GM19372 (cell line): ENCODE results near the gene GDPD4.

Experiments used
- ATAC-seq: cut with Tn5 transposase; IDR thresholded peaks from one replicate; pipeline ENCODE4 v1.9.1; 2021; ENCODE audit warnings: mild to moderate bottlenecking, low read depth, moderate library complexity; ENCODE audit not compliant: unreplicated experiment

GDPD4 gene

DNA sequence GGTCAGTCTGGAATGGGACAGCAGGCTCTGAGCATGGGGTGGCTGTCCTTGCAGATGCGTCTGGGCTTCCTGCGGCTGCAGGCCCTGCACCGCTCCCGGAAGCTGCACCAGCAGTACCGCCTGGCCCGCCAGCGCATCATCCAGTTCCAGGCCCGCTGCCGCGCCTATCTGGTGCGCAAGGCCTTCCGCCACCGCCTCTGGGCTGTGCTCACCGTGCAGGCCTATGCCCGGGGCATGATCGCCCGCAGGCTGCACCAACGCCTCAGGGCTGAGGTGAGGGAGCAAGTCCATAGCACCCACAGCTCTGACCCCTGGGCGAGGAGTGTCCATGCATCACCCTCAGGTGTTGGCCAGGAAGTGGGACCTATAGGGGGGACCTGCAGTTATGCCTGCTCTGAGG, 121.8 kb downstream of the GDPD4 start:
- no peak for ATAC-seq

DNA sequence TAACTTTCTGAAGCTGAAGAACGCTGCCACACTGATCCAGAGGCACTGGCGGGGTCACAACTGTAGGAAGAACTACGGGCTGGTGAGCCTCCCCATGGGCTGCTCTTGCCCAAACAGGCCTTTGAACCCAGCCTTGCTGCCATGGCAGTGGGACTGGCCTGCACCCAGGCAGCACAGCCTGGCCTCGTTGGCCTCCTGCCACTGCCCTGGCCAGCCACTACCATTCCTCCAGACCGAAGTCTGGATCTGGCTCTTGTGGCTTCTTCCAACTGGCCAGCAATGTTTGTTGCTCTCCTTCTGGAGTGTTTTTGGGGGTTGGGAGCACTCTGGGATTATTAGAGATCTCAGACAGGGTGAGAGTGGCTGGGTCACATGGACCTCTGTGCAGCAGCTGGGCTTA, 122.4 kb downstream of the GDPD4 start:
- no peak for ATAC-seq

DNA sequence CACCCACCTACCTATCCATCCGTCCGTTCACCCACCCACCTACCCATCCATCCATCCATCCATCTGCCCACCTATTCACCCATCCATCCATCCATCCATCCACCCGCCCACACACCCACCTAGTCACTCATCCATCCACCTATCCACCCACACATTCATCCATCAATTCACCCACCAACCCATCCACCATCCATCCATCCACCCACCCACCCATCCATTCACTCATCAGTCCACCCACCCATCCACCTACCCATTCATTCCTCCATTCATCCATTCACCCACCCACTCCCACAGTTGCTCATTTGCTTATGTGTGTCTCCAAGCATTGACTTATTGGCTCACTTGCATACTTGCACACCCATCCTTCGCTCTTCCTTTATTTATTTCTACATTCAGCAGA, 123.3 kb downstream of the GDPD4 start:
- ATAC-seq = no peak

DNA sequence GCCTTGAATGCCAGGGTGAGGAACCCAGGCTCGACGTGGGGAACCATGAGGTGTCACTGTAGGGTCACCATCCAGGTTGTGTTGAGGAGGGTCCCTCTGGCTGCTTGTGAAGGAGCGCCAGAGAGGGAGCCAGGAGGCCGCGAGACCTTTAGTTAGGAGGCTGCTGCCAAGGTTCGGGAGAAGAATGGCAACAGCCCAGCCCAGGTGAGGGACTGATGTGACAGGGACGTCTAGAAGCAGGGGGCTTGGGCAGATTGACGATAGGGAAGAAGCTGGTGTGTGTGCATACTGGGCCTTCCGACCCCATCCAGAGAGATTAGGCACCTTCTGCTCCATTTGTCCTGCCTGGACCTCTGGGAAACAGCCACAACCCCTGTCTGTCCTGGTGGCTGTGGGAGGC, 124.5 kb downstream of the GDPD4 start:
- ATAC-seq = no peak

- no peak for ATAC-seq
Observed at GRCh38 chr11:77175869-77176539, 125.5 kb downstream of the GDPD4 start.

DNA sequence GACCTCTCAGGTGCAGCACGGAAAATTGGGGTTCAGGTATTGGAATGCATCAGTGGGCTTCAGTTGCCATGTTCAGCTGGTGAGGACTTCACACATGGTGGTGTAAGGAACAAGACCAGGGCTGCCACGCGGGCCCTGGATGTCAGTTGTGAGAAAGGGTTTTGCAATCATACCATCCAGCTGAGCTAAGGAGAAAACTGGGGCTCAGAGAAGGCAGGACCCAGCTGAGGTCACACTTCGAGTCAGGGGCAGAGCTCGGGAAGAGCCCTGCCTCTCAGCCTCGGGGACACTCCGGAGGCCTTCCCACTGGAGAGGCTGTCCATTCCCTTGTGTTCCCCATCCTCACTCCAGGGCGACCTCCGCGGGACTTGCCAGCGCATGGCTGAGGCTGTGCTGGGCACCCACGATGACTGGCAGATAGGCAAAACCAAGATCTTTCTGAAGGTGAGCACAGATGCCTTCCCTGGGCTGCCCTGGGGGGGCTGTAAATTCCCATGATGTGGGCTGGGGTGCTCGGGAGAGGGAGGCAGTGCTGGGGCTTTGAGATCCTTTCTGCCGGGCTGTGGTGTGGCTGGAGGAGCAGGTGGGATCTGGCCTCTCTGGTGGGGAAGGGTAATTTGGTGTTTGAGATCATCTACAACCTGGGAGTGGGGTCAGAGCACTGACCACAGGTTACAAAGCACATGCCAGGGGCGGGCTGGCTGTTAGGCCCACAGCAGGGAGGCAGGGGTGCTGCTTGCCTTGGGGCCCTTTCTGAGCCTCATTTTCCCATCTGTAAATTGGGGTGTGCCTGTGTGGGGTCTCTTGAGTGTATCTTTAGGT, 126.3 kb downstream of the GDPD4 start:
- no peak for ATAC-seq

DNA sequence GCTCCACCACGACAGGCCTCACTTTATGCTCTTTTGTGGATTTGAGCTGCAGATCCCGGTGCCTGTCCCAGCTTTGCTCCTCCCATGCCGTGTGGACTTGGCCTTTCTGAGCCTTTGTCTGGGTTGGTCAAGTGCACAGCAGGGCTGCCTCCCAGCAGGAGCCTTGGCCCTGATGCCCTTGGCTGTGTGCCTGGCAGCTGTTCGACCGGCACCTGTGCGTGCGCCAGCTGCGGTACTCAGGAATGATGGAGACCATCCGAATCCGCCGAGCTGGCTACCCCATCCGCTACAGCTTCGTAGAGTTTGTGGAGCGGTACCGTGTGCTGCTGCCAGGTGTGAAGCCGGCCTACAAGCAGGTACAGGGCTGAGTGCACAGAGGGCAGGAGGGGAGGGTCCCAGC, 126.9 kb downstream of the GDPD4 start:
- ATAC-seq = no peak

GRCh38 chr11:77173494-77173893, 128.0 kb downstream of the GDPD4 start:
- no peak for ATAC-seq

- ATAC-seq = no peak
Observed at GRCh38 chr11:77172666-77172982, 128.9 kb downstream of the GDPD4 start.

DNA sequence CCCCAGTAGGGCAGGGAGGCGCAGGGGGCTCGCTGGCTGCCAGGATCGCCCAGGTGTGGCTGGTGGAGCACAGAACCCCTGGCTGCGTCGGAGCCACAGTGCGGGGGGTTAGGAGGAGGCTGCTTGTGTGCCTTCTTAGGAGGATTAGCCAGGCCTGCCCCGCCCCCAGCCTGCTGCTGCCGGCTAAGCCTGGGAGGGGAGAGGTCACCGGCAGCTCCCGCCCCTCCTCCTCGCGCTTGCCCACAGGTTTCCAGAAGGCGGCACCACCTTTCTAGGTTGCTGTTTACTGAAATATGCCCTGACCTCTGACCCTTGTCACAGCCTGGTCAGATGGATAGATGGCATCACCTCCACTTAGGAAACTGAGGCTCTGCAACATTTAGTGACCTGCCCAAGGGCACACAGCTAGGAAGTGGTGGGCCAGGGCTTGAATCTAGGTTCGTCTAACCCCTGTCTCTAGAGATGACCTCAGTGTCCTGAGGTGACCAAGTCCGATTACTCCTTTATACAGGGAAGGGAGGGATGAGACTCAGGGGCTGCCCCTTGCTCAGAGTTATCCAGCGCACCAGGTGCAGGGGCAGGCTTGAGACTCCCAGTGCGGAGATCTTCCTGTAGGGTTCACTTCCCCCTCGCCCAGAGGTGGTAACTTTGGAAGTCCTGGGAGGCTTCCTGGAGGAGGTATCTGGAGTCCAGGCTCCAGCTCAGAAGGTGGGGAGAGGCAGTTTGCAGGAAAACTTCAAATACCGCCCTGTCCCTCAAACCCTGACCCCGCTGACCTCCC, 129.4 kb downstream of the GDPD4 start:
- ATAC-seq = no peak

DNA sequence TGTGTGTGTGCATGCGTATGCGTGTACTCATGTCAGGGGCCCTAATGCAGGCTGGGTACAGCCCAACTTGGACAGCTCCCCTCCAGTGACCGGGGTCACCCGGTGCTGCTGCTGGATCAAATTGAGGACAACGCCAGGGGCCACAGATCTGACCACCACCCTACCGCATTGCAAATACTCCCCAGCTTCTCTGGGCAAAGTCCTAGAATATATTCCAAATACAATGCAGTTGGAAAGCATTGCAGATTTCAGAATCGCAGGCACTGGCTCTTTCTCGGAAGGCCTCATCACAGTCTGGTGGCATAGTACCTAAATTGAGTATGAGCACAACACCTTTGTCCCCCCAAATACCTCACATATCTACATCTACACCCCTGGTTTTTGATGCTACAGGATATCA, 130.2 kb downstream of the GDPD4 start:
- no peak for ATAC-seq

- ATAC-seq = no peak
Observed at GRCh38 chr11:77170107-77170506, 131.4 kb downstream of the GDPD4 start.

DNA sequence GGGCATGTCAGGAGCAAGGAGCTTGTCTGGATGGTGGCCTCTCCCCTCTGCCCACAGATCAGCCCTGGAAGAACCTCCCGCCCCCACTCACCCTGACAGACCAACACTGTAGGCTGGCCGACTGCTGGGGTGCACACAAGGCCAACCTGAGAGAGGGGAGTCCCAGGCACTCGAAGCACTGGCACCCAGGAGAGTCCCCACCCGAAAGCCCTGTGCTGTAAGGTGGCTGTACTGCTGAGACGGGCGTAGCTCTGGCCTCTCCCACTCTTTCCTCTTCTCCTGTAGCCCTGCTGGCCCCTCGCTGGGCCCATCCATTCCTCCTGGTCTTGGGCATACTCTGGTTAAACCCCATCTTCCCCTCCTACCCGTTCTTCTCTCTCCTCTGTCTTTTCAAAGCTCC, 133.7 kb downstream of the GDPD4 start:
- ATAC-seq = no peak

GRCh38 chr11:77167111-77167626, 134.3 kb downstream of the GDPD4 start:
- ATAC-seq = no peak
